Measurements from ENCODE around the gene UCKL1. TPM values are rescaled to one million over a fixed set of nuclear protein-coding genes. Genes with fewer than 3 reads are reported as not detected.

UCKL1 gene
- total and polyA plus RNA-seq, 9 donors: 24.8 to 56.5 (median 43.5) TPM

DNA sequence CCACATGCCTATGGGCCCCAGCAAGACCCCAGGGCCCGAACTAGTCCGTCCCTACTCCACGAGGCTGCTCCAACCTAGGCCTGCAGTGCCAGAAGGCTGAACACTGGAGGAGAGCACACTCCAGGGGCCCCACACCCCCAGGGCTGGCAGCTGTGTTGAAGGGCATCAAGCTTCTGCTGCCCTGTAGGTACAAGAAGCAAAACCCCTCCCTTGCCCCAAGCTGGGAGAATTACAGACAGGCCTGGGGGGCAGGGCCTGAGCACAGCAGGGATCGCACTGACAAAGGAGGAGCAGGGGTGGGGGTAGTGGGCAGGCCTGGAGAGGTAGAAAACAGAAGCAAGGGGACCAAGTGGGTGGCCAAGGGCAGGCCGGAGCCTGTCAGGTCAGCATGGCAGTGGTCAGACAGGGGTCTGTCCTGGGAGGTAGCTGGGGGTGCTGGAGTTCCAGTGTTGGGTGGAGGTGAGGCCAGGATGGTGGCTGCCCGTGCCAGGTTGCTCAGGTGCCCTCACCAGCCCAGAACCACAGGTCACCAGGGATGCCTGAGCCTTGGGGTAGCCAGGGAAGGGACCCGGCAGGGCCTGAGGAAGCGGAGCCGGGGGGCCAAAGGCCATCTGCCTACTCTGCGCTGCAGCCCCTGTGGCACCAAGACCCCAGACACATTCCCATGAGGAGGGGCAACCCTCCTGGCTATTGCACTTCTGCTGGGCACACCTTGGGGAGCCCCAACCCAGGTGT is 2.9 kb upstream of the UCKL1 start:
- DNase-seq: no peak
- WGBS (ENCODE audit: insufficient coverage): 64% methylated on average over 7 of the region's 10 CpGs
- Histone ChIP-seq H3K27ac (ENCODE audit: low read length) (no peak overlapping the region), H3K4me1 (ENCODE audit: control insufficient read depth, insufficient read depth, low read length) (peaks cover 27% of the 10 kb centered on the region), H3K27me3 (ENCODE audit: control insufficient read depth, insufficient read depth, low read length) (no peaks in the 10 kb centered on the region), H3K4me3 (ENCODE audit: low read length) (no peak overlapping the region), H3K9me3 (replicated peaks; ENCODE audit: control insufficient read depth, low read depth, low read length) (no peaks in the 10 kb centered on the region), H3K36me3 (ENCODE audit: control insufficient read depth, insufficient read depth, low read length) (peaks cover 56% of the 10 kb centered on the region)

DNA sequence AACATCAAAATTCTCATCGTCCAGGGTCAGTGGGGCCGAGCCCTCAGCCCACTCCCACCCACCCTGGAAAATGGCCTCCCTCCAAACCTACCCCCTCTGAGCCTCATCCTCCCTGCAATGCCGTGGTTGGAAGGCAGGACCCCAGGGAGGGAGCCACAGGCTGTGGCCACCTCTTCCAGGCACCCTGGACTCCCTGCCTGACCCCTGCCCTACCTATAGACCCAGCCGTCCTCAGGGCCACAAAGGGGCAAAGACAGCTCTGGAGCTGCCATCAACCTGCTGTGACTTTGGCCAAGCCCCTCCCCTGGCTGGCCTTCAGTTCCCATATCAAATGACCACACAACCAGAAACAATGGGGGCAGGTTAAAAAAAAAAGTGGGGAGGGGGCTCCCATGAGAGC is 2.3 kb upstream of the UCKL1 start:
- Histone ChIP-seq H3K4me3 (ENCODE audit: low read length) (no peak overlapping the region), H3K36me3 (ENCODE audit: control insufficient read depth, insufficient read depth, low read length) (peaks cover 49% of the 10 kb centered on the region), H3K27me3 (ENCODE audit: control insufficient read depth, insufficient read depth, low read length) (no peaks in the 10 kb centered on the region), H3K4me1 (ENCODE audit: control insufficient read depth, insufficient read depth, low read length) (peaks cover 33% of the 10 kb centered on the region), H3K9me3 (replicated peaks; ENCODE audit: control insufficient read depth, low read depth, low read length) (no peaks in the 10 kb centered on the region), H3K27ac (ENCODE audit: low read length) (no peak overlapping the region)
- no peak for DNase-seq
- WGBS (ENCODE audit: insufficient coverage): 50% methylated on average over 3 of the region's 4 CpGs

DNA sequence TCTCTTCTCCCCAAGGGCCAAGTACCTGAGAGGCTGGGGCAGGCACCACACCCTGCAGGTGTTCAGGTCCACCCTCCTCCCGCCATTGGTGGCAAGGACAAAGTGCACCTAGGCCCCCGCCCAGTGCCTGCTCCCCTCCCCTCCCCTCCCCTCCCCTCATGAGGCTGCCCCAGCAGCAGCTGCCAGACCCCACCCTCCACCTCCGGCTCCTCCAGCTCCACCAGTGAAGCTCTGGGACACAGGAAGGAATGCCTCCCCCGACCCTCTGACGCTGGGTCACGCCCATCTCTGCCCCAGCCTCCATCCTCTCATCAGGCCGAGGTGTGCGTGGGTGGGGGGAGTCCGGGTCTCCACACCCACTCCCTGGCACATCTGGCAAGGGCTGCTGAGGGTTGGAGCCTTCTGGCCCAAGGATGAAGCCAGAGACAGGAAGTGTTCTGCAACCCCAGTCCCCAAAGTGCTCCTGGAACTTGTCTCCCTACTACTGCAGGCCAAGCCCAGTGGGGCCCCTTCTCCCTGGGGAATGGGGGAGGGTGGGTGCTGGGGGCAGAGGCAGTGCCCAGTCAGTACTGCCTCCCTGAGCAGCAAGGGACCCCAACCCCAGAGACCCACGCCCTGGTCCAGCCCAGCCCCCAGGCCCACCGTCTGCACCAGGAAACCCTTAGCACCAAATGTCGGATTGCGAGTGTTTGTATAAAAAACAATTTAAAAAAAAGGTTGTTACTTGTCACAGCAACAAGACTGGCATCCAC is 1.6 kb upstream of the UCKL1 start:
- Histone ChIP-seq H3K27ac (ENCODE audit: low read length) (peak overlapping the region; percentile 69), H3K4me3 (ENCODE audit: low read length) (no peak overlapping the region), H3K27me3 (ENCODE audit: control insufficient read depth, insufficient read depth, low read length) (no peaks in the 10 kb centered on the region), H3K9me3 (replicated peaks; ENCODE audit: control insufficient read depth, low read depth, low read length) (no peaks in the 10 kb centered on the region), H3K36me3 (ENCODE audit: control insufficient read depth, insufficient read depth, low read length) (peaks cover 44% of the 10 kb centered on the region), H3K4me1 (ENCODE audit: control insufficient read depth, insufficient read depth, low read length) (peaks cover 34% of the 10 kb centered on the region)
- peak; percentile 56 for DNase-seq
- WGBS (ENCODE audit: insufficient coverage): no CpG with 5 or more reads among the region's 13 CpGs

DNA sequence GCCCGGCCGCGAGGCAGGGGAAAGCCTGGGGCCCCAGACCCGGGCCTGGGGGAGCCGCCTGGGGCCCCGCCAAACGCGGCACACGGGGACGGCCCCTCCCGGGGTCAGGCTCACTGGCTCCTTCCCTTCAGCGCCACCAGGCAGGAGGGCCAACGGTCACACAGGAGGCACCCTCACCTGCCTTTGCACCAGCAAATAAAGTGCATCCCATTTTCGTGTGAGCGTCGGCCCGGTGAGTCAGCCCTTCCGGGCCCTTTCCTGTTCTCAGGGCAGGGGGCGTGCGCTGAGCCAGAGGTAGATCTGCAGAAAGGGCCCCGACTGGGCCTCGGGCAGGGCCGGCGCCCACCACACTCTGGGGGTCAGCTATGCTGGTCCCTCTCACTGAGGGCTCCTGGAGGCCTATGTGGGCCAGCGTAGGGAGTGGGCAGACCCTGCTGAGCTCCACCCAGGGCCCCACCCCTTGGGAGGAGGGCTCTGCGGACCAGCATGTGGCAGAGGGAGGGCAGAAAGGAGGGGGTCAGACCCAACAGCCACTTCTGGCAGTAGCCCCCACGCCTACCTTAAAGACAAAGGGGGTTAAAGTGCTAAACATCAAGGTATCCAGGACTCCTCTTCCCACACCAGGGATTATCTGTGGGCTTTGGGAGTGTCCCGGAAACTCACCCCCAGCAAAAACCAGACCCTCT is 931 bp upstream of the UCKL1 start:
- no peaks in the 10 kb centered on the region for H3K9me3 ChIP-seq (replicated peaks; ENCODE audit: control insufficient read depth, low read depth, low read length)
- WGBS (ENCODE audit: insufficient coverage): 4% methylated on average over 25 of the region's 28 CpGs
- H3K27me3 ChIP-seq (ENCODE audit: control insufficient read depth, insufficient read depth, low read length): no peaks in the 10 kb centered on the region
- peak overlapping the region; percentile 69 for H3K27ac ChIP-seq (ENCODE audit: low read length)
- H3K4me1 ChIP-seq (ENCODE audit: control insufficient read depth, insufficient read depth, low read length): peaks cover 41% of the 10 kb centered on the region
- peaks cover 44% of the 10 kb centered on the region for H3K36me3 ChIP-seq (ENCODE audit: control insufficient read depth, insufficient read depth, low read length)
- peak; percentile 79 for DNase-seq
- H3K4me3 ChIP-seq (ENCODE audit: low read length): peak overlapping the region; percentile 56

DNA sequence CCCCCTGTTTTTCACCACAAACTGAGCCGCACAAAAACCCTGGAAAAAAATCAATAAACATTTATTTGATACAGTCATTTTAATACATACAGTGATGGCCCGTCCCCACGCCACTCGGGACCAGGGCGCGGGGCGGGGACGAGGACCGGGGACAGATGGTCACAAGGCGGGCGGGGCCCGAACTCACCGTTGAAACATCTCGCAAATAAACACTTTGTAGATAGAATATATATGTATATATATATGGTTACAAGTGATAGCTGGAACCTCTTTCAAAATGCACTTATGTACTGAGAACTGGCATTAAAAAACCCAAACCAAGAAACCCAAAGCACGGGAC is 418 bp upstream of the UCKL1 start:
- Histone ChIP-seq H3K9me3 (replicated peaks; ENCODE audit: control insufficient read depth, low read depth, low read length) (no peaks in the 10 kb centered on the region), H3K36me3 (ENCODE audit: control insufficient read depth, insufficient read depth, low read length) (peaks cover 43% of the 10 kb centered on the region), H3K27me3 (ENCODE audit: control insufficient read depth, insufficient read depth, low read length) (no peaks in the 10 kb centered on the region), H3K4me1 (ENCODE audit: control insufficient read depth, insufficient read depth, low read length) (peaks cover 46% of the 10 kb centered on the region), H3K27ac (ENCODE audit: low read length) (peak overlapping the region; percentile 69), H3K4me3 (ENCODE audit: low read length) (peak overlapping the region; percentile 56)
- no peak for DNase-seq
- 13% methylated on average over 1 of the region's 15 CpGs for WGBS (ENCODE audit: insufficient coverage)

DNA sequence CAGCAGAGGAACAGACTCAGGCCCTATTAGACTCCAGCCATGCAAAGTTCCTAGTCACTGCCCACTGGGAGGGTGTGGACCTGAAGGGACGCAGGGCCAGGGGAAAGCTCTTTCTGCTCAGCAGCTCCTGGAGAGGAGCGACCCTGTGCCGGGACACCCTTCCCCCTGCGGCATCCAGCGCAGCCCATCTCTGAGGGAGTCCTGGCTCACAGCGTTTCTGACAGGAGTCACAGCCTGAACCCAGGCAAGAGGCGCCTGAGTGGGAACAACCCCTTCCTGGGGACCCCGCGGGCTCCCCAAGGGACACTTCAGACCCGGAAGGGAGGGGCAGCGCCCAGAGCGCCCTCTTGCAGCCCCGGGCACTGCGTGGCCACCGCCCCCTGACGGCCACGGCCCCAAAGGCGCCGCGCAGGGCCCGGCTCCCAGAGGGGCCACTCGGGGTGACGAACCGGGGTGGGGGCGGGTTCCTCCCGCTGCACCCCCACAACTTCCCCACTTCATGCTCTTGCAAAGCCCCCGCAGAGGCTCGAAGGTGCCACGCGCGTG is 862 bp downstream of the UCKL1 start:
- no peaks in the 10 kb centered on the region for H3K27me3 ChIP-seq (ENCODE audit: control insufficient read depth, insufficient read depth, low read length)
- no peaks in the 10 kb centered on the region for H3K9me3 ChIP-seq (replicated peaks; ENCODE audit: control insufficient read depth, low read depth, low read length)
- DNase-seq: peak; percentile 64
- H3K27ac ChIP-seq (ENCODE audit: low read length): peak overlapping the region; percentile 75
- peaks cover 59% of the 10 kb centered on the region for H3K4me1 ChIP-seq (ENCODE audit: control insufficient read depth, insufficient read depth, low read length)
- 2% methylated on average over 31 of the region's 31 CpGs for WGBS (ENCODE audit: insufficient coverage)
- peak overlapping the region; percentile 95 for H3K4me3 ChIP-seq (ENCODE audit: low read length)
- peaks cover 35% of the 10 kb centered on the region for H3K36me3 ChIP-seq (ENCODE audit: control insufficient read depth, insufficient read depth, low read length)

DNA sequence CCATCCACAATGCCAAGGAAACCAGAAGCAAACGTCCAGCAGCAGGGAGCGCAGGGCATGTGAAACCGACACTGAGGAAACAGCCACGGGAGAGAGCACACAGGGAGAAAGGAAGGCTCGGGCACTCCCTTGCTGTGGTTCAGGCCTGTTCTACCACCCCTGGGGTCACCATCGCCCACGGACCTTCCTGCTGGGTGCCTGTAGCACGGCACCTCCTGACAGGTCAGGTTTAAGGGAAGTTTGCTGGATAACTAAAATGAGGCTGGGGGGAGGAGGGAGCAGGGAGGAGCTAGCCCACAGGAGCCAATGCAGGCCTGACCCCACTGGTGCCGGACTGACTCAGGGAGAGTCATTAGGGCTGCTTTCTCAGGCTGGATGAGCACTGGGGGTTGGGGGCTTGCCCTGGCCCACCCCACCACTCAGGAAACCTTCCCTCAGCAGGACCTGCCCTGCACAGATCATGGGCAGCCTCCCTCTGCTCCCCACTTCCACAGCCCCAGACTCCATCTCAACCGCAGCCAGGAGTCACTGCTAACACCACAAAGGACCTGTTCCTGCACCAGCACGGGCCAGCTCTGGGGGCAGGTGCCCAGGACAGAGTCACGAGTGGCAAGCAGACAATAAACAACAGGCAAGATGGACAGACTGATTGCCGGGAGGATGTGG is 2.3 kb downstream of the UCKL1 start:
- Histone ChIP-seq H3K4me3 (ENCODE audit: low read length) (no peak overlapping the region), H3K36me3 (ENCODE audit: control insufficient read depth, insufficient read depth, low read length) (peaks cover 21% of the 10 kb centered on the region), H3K4me1 (ENCODE audit: control insufficient read depth, insufficient read depth, low read length) (peaks cover 74% of the 10 kb centered on the region), H3K9me3 (replicated peaks; ENCODE audit: control insufficient read depth, low read depth, low read length) (no peaks in the 10 kb centered on the region), H3K27ac (ENCODE audit: low read length) (no peak overlapping the region), H3K27me3 (ENCODE audit: control insufficient read depth, insufficient read depth, low read length) (no peaks in the 10 kb centered on the region)
- whole genome bisulfite sequencing (ENCODE audit: insufficient coverage): 69% methylated on average over 13 of the region's 13 CpGs
- no peak for DNase-seq

DNA sequence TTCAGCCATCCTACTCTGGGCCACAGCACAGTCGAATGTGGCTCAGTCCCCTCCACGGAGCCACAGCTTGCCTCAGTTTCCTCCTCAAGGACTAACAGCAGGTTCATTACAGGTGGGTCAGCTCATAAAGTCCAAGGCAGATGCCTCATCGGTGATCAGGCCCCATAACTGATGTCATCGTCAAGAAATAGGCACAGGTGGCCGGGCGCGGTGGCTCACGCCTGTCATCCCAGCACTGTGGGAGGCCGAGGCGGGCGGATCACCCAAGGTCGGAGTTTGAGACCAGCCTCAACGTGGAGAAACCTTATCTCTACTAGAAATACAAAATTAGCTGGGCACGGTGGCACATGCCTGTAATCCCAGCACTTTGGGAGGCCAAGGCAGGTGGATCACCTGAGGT is 3.4 kb downstream of the UCKL1 start:
- H3K36me3 ChIP-seq (ENCODE audit: control insufficient read depth, insufficient read depth, low read length): peaks cover 16% of the 10 kb centered on the region
- 86% methylated on average over 8 of the region's 14 CpGs for WGBS (ENCODE audit: insufficient coverage)
- H3K9me3 ChIP-seq (replicated peaks; ENCODE audit: control insufficient read depth, low read depth, low read length): no peaks in the 10 kb centered on the region
- no peak overlapping the region for H3K4me3 ChIP-seq (ENCODE audit: low read length)
- no peaks in the 10 kb centered on the region for H3K27me3 ChIP-seq (ENCODE audit: control insufficient read depth, insufficient read depth, low read length)
- peaks cover 81% of the 10 kb centered on the region for H3K4me1 ChIP-seq (ENCODE audit: control insufficient read depth, insufficient read depth, low read length)
- no peak for DNase-seq
- H3K27ac ChIP-seq (ENCODE audit: low read length): peak overlapping the region; percentile 84

DNA sequence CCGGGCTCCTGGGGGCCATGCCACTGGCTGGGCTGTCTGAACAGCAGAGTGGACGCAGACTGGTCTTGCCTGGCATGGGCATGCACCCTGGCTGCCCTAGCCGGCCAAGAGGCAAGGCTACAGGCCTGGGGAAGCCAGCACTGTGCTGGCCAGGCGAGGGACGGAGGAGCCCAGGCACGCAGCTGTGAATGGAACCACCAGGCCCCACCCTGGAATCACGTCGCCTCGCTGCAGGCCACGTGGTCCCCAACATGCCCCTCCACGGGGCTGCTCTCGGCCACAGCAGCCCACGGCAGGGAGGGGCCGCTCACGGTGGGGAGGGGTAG is 4.0 kb downstream of the UCKL1 start:
- WGBS (ENCODE audit: insufficient coverage): 68% methylated on average over 15 of the region's 15 CpGs

More for the DNA sequence above, 4.0 kb downstream of the UCKL1 start:
- DNase-seq: no peak
- no peaks in the 10 kb centered on the region for H3K27me3 ChIP-seq (ENCODE audit: control insufficient read depth, insufficient read depth, low read length)
- H3K4me1 ChIP-seq (ENCODE audit: control insufficient read depth, insufficient read depth, low read length): peaks cover 81% of the 10 kb centered on the region
- H3K9me3 ChIP-seq (replicated peaks; ENCODE audit: control insufficient read depth, low read depth, low read length): no peaks in the 10 kb centered on the region
- no peak overlapping the region for H3K4me3 ChIP-seq (ENCODE audit: low read length)
- H3K36me3 ChIP-seq (ENCODE audit: control insufficient read depth, insufficient read depth, low read length): peaks cover 16% of the 10 kb centered on the region
- H3K27ac ChIP-seq (ENCODE audit: low read length): peak overlapping the region; percentile 84

Measured in muscle of leg (tissue), 11 donors.